ENCODE measurements around the gene RABGGTA.

GRCh38 chr14:24219080-24219479 is 52.3 kb downstream of the RABGGTA start:
- TF ChIP-seq CTCF (conservative IDR thresholded peaks at IDR 0.05; ENCODE audit: low read length) (no peak), EZH2phosphoT487 (IDR thresholded peaks at IDR 0.05; ENCODE audit: borderline replicate concordance, low read depth, low read length) (no peak)

Measured in OCI-LY7 (cell line).